Motor neuron (in vitro differentiated cells): Measurements from ENCODE around the gene LUM. TPM values are rescaled to one million over a fixed set of nuclear protein-coding genes. Genes with fewer than 3 reads are reported as not detected.

Experiments used
- ATAC-seq, 8 experiments: fragments of 200-7000 bp; cut with Tn5 transposase; replicated peaks in 6 of 8; 2 replicates each; pipeline ENCODE4 v1.8.0; 2021; ENCODE audit warnings: mild to moderate bottlenecking in 8 of 8, moderate library complexity in 8 of 8
- H3K27ac ChIP-seq, 2 donors: fragments of 250-450 bp; sonication (Bioruptor Pico); 2 replicates each; pipeline ENCODE4 v1.9.0; 2021; ENCODE audit warnings: antibody characterized with exemption in 2 of 2, mild to moderate bottlenecking in 2 of 2, moderate library complexity in 1 of 2
- H3K4me1 ChIP-seq, 2 donors: fragments of 250-450 bp; sonication (Bioruptor Pico); replicated peaks in 1 of 2; 2 replicates each; pipeline ENCODE4 v1.6.1; 2021; ENCODE audit warnings: antibody characterized with exemption in 2 of 2, mild to moderate bottlenecking in 2 of 2, moderate library complexity in 1 of 2
- H3K4me3 ChIP-seq, 5 donors: fragments of 250-450 bp; sonication (Bioruptor Pico); 2 replicates each; pipeline ENCODE4 v1.9.0; 2021; ENCODE audit warnings: antibody characterized with exemption in 5 of 5, mild to moderate bottlenecking in 5 of 5, moderate library complexity in 4 of 5
- WGBS, 10 experiments: fragments of 450-650 bp; shearing (Covaris generic); methylation state at CpG; one replicate each; pipeline ENCODE4 v1.0.0; 2022; 5-methylcytosine and 5-hydroxymethylcytosine counted together
- in situ Hi-C, 9 experiments: fragments of 400-800 bp; cut with MboI; loops; one replicate each; pipeline ENCODE4 v1.15.0; 2021; ENCODE audit warnings: low sequenced_read_pairs in 9 of 9, low pct_unique_long_range_greater_than_20kb in 2 of 9; ENCODE audit not compliant: unreplicated experiment in 9 of 9
- total RNA-seq, 8 experiments: library from RNA; unstranded; fragments of 300-600 nt; gene quantifications; 2 replicates each; pipeline versions ENCODE4 v1.2.3 to v1.2.4, GENCODE V29; 2022

Gene LUM
- 100 to 1,000 TPM in 1 of 8 experiments, 10 to 100 TPM in 1, under 1 TPM in 4, not detected in 2; 0.17 to 345 (median 0.52) TPM for total RNA-seq

- peak in 7 of 8 experiments; percentile 63 to 97 (median 65) for ATAC-seq
- Histone ChIP-seq H3K4me1 (peaks cover 3 to 5% of the 10 kb centered on the region in 2 donors), H3K27ac (no peak within 1 kb of the TSS), H3K4me3 (peak within 1 kb of the TSS in 1 of 5 donors; percentile 9)
- WGBS, 10 experiments, result 0 to 100% (median 66%) methylated on average over 1 to 6 of the region's 7 CpGs
- in situ Hi-C loops, result loop anchor here in 2 of 9 experiments (25.0 kb wide), 1 partner anchor 124 kb away; no protein-coding TSS in a partner anchor
Observed at GRCh38 chr12:91111366-91112325, at the start of gene LUM. Gene LUM, minus strand, starts transcription at chr12:91111494. Its CDS starts 2,515 bp downstream, at chr12:91108979.

GRCh38 chr12:91161009-91161408 lies 49.7 kb upstream of the LUM start:
- in situ Hi-C loops, result loop anchor here in 1 of 9 experiments (25.0 kb wide), 1 partner anchor 176 kb away; no protein-coding TSS in a partner anchor
- Histone ChIP-seq H3K4me1 (no peaks in the 10 kb centered on the region), H3K4me3 (no peak overlapping the region), H3K27ac (no peak overlapping the region)
- ATAC-seq, result no peak

- Histone ChIP-seq H3K4me3 (no peak overlapping the region), H3K27ac (no peak overlapping the region), H3K4me1 (no peaks in the 10 kb centered on the region)
- in situ Hi-C loops, result loop anchor here in 1 of 9 experiments (25.0 kb wide), 1 partner anchor 181 kb away; no protein-coding TSS in a partner anchor
- 51 to 100% (median 75%) methylated on average over 1 to 2 of the region's 2 CpGs; no CpG with 5 or more reads in 4 of the 10 experiments for WGBS, 10 experiments
- peak in 4 of 8 experiments; percentile 16 to 62 (median 50) for ATAC-seq
Observed at GRCh38 chr12:91155990-91156389, 44.7 kb upstream of the LUM start.

- in situ Hi-C loops, result loop anchor here in 1 of 9 experiments (25.0 kb wide), 1 partner anchor 183 kb away; no protein-coding TSS in a partner anchor
- Histone ChIP-seq H3K27ac (no peak overlapping the region), H3K4me1 (no peaks in the 10 kb centered on the region), H3K4me3 (no peak overlapping the region)
- no peak for ATAC-seq
- WGBS, 10 experiments, result 70 to 100% (median 91%) methylated on average over 1 to 3 of the region's 3 CpGs; no CpG with 5 or more reads in 1 of the 10 experiments
Observed at GRCh38 chr12:91154131-91154530, 42.8 kb upstream of the LUM start.

- ATAC-seq, result no peak
- Histone ChIP-seq H3K27ac (no peak overlapping the region), H3K4me3 (no peak overlapping the region), H3K4me1 (no peaks in the 10 kb centered on the region)
- WGBS, 10 experiments, result 0 to 100% (median 80%) methylated on average over 1 to 2 of the region's 2 CpGs; no CpG with 5 or more reads in 2 of the 10 experiments
- in situ Hi-C loops, result no loop called here
Observed at GRCh38 chr12:91144053-91144452, 32.8 kb upstream of the LUM start.

- Histone ChIP-seq H3K4me1 (no peaks in the 10 kb centered on the region), H3K27ac (no peak overlapping the region), H3K4me3 (no peak overlapping the region)
- WGBS, 10 experiments, result 49 to 87% (median 69%) methylated on average over 2 to 3 of the region's 3 CpGs; no CpG with 5 or more reads in 1 of the 10 experiments
- ATAC-seq, result no peak
- in situ Hi-C loops, result no loop called here
Observed at GRCh38 chr12:91143206-91143605, 31.9 kb upstream of the LUM start.

- no peak overlapping the region for H3K4me3 ChIP-seq
- in situ Hi-C loops, result no loop called here
- no peaks in the 10 kb centered on the region for H3K4me1 ChIP-seq
- ATAC-seq, result peak in 1 of 8 experiments; percentile 37
- 17 to 100% (median 87%) methylated on average over 2 to 3 of the region's 3 CpGs for WGBS, 10 experiments
- no peak overlapping the region for H3K27ac ChIP-seq
Observed at GRCh38 chr12:91142221-91142631, 30.9 kb upstream of the LUM start.

- in situ Hi-C loops, result no loop called here
- ATAC-seq, result peak in 2 of 8 experiments; percentile 41 to 43
- no peaks in the 10 kb centered on the region for H3K4me1 ChIP-seq
- H3K27ac ChIP-seq, result no peak overlapping the region
- 20 to 100% (median 88%) methylated on average over 1 of the region's 1 CpG; no CpG with 5 or more reads in 2 of the 10 experiments for WGBS, 10 experiments
- no peak overlapping the region for H3K4me3 ChIP-seq
Observed at GRCh38 chr12:91140026-91140931, 29.0 kb upstream of the LUM start.

- no peak for ATAC-seq
- Histone ChIP-seq H3K4me1 (no peaks in the 10 kb centered on the region), H3K27ac (no peak overlapping the region), H3K4me3 (no peak overlapping the region)
- in situ Hi-C loops, result no loop called here
- WGBS, 10 experiments, result 8 to 100% (median 69%) methylated on average over 1 to 2 of the region's 2 CpGs
Observed at GRCh38 chr12:91139286-91139685, 28.0 kb upstream of the LUM start.

- H3K27ac ChIP-seq, result no peak overlapping the region
- no peaks in the 10 kb centered on the region for H3K4me1 ChIP-seq
- no peak overlapping the region for H3K4me3 ChIP-seq
- ATAC-seq, result peak in 3 of 8 experiments; percentile 67 to 76 (median 73)
- in situ Hi-C loops, result no loop called here
- 0 to 64% (median 0%) methylated on average over 1 of the region's 1 CpG; no CpG with 5 or more reads in 5 of the 10 experiments for WGBS, 10 experiments
Observed at GRCh38 chr12:91138337-91138920, 27.1 kb upstream of the LUM start.

- in situ Hi-C loops, result no loop called here
- WGBS, 10 experiments, result 22 to 100% (median 70%) methylated on average over 1 of the region's 1 CpG; no CpG with 5 or more reads in 3 of the 10 experiments
- no peak overlapping the region for H3K27ac ChIP-seq
- no peaks in the 10 kb centered on the region for H3K4me1 ChIP-seq
- no peak overlapping the region for H3K4me3 ChIP-seq
- peak in 1 of 8 experiments; percentile 60 for ATAC-seq
Observed at GRCh38 chr12:91133871-91134270, 22.6 kb upstream of the LUM start.

GRCh38 chr12:91129662-91130362 lies 18.5 kb upstream of the LUM start:
- in situ Hi-C loops, result no loop called here
- Histone ChIP-seq H3K4me1 (no peaks in the 10 kb centered on the region), H3K27ac (no peak overlapping the region), H3K4me3 (no peak overlapping the region)
- ATAC-seq, result no peak
- WGBS, 10 experiments, result 74 to 100% (median 96%) methylated on average over 1 to 2 of the region's 2 CpGs
